Fibroblast of the conjunctiva (primary cell): ENCODE results near the gene PPP1CC.
"Not testable (repeated sequence)": the region's sequence is repeated elsewhere in the genome, so short reads cannot be mapped to it uniquely, and the experiment has no call there.

Experiments used
- DNase-seq: peaks from one replicate; pipeline ENCODE4 v3.0.0-alpha.2; 2010; ENCODE audit warnings: low read depth

PPP1CC gene

DNA sequence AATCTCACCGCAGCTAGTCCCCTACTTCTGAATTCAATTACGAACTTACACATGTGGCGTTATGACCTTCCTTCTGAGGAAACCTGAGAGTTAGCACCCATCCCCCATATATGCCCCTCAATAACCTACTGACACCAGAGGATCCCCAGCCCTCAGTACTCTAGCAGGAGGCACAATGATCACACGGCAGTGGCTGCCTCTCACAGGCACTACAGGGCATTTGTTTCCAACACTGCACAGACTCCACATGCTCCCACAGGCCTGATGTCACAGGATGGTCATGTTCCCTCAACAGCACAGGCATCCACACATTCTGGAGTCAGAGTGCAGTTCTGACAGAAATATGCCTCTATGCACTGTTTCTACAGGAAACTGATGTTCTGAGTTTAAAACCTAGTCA, 17.4 kb downstream of the PPP1CC start:
- no peak for DNase-seq

DNA sequence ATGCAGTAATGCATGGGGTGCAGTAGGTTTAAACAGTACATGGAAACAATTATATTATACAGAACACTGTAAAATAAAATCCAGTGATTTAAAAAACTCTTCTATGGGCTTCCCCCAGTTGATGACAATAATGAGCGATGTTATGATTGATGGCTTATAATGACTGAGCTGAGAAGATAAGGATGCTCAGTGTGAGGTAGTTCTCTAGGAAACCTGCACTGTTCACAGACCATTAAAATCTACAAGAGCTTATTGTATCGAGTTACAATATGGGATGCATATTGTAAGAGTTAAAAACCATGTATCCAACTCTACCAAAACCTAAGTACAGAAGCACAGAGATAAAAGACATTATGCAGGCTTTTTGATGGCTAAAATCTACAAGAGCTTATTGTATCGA, 19.8 kb downstream of the PPP1CC start:
- not testable (repeated sequence) for DNase-seq

DNA sequence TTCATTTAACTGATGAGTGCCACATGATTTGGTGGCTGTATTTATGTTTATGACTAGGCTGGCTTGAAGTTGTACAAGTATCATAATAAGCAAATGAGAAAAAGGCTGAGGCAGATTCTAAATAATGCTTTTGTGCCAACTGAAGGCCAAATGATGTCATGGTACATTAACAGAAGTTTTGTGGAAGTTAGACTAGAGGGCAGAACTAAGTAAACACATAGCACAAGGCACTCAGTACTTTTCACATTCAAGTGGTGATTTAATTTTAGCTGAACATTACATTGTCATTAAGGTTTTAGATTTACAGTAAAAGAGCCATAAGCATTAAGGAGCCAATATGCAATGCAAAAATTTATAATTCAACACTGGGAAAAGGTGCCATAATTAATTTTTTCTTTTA, 21.1 kb downstream of the PPP1CC start:
- DNase-seq, result no peak

DNA sequence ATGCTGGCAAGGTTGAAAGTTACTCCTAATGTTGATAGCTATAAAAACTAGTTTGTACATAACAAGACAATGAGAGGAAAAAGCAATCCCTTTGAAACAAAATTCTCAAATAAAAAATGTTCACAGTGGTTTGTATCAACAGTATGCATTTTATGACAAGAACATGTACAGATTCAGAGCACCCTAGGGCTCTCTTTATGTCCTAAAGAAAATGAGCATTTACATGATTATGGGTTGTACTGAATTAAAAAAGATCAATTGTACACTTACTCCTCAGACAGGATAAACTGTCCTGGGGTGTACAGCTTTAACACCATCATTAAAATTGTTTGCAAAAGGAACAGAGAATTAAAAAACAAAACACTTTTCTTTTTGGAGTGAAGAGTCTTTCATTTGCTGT, 22.2 kb downstream of the PPP1CC start:
- DNase-seq, result no peak

DNA sequence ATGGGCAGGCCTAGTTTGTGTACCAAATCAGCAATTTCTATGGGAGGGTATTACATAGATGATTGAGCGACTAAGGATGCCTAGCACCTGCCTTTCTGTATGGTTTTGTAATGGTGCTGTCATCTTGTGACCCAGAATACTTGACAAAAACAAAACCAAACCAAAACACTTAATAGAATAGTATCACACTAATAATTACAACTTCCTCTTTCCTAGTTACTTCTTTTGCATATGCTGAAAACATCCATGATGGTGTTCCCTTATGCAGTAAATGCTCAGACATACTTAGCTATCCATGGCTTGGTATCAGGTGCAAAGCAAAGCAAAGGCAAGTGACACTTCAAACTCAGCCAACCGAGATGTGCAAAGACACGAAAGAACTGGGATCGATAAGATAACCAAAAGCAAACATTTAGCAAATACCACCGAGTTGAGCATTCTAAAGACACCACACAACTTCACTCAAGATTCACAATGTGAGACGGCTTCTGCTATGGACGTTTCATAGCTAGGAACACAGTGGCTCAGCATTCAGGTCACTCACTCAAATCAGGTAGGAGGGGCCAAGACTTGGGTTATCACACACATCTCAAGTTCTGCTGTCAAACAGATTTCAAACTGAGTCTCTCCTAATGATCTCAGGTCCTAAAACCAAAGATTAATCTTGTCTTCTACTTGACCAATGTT, 24.3 kb downstream of the PPP1CC start:
- no peak for DNase-seq

DNA sequence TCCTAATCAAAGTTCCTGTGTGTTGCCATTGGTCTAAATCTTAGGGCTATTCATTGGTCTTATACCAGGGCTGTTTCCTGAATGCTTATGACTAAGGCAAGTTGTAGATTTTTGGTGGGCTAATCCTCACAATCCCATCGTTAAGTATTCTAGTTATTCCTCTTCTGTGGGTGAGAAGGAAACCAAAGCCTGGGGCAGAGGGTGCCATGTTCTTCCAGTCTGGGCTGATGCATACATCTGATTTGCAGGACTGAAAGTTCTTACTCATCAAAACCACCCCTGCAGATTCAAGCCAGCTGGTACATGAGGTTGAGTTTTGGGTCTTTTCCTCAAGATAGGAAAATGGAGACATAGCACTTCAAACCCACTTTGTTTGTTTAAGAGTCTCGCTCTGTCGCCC, 25.7 kb downstream of the PPP1CC start:
- DNase-seq, result no peak

DNA sequence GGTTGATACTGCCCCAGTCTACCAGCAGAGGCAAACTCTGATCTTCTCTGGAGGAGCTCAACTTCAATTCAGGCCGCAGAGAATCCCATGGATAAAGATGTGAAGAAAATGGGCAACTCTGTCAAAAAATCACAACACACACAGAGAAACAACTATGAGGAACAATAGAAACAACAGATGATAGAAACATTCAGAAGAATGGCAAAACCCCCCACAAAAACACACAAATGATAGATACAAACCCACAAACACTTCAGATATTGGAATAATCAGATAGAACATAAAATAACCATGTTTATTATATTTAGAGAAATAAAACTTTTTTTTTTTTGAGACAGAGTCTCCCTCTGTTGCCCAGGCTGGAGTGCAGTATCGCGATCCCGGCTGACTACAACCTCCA, 33.8 kb downstream of the PPP1CC start:
- no peak for DNase-seq

DNA sequence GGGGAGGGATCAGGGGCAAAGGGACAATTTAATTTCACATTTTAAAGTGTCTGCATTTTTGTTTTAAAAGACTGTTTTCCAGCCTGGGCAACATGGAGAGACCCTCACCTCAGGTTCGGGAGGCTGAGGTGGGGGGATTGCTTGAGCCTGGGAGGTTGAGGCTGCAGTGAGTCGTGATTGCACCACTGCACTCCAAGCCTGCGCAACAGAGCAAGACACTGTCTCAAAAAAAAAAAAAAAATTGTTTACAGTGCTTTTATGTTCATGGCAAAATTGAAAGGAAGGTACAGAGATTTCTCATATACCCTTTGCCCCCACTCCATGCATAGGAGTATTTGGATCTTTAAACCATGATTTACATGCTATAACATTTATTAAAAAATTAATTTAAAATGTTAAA, 37.4 kb downstream of the PPP1CC start:
- no peak for DNase-seq

DNA sequence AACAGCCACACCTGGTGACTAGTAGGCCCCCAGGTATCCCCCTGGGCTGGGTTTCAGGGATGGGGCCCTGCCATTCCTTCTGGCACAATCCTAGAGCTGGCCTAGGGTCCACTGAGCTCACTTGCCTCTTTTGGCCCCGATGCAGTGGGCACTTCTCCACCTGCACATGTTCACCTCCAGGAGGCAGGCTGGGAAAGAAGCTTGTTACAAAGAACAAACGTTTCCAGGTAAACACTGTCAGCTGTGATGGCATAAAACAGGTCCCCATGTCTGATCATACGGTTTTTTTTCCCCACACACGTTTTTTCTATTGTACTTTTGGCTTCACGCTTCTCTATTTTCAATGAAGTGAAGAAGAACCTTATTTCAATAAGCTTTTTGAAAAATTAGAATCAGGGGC, 37.9 kb downstream of the PPP1CC start:
- no peak for DNase-seq

DNA sequence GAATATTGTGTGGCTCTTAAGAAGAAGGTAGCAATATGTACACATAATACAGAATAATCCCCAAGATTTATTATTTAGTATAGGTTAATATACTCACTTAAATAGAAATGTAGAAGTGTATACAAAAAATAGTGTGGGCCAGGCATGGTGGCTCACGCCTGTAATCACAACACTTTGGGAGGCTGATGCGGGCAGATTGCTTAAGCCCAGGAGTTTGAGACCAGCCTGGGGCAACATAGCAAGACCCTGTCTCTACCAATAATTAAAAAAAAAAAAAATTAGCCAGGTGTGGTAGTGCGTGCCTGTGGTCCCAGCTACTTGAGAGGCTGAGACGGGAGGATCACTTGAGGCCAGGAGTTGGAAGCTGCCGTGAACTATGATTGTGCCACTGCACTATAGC, 38.5 kb downstream of the PPP1CC start:
- DNase-seq, result no peak

DNA sequence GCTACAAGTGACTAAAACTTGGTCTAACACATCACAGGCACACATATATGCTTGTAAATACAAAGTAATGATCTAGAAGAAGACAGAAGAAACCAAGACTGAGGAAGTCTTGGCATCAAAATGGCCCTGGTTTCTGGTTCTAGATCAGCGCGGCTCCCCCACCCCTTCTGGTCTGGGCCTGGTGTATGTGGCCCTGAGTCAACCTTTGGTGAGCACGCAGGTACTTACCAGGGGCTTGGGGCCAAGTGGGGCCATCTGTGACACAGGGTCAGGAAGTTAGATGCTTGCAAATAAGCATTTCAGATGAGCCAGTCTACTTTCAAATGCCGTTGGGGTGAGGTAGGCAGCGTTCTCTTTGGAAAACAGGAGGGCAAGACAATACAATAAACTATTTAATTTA, 40.6 kb downstream of the PPP1CC start:
- no peak for DNase-seq

DNA sequence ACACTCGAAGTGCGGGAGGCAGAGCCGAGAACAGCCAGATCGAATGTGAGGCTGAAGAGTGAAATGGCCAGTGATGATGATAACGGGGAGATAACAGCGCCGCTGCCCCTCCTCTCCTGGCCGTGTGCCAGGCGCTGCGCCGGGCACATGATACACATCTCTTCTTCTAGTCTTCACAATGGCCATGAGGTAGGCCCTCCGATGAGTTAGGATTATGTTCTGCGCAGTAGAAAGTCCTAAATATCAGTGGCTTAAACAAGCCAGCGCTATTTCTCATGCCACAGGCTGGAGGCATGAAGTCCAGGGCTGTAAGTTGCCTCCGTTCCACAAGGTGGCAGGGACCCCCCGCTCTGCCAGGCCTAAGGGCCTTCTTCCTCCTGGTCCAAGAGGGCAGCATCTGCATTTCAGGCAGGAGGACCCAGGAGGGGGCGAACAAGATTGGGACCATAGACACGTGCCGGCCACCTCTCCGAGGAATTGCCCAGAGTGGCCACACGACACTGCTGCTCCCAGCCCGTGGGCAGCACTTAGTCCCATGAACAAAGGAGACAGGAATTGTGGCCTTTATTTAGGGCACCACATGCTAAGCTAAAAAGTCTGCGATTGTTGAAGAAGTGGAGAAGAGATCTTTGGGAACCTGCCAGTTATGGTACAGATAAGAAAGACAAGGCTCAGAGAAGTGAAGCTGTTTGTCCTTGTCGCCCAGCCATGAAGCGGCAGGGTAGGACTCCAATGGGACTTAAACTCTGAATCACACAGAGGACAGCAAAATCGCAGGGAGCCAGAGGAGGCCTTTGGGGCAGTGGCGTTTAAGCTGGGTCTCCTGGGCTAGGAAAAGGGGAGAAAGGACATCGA, 42.9 kb downstream of the PPP1CC start:
- DNase-seq, result no peak

DNA sequence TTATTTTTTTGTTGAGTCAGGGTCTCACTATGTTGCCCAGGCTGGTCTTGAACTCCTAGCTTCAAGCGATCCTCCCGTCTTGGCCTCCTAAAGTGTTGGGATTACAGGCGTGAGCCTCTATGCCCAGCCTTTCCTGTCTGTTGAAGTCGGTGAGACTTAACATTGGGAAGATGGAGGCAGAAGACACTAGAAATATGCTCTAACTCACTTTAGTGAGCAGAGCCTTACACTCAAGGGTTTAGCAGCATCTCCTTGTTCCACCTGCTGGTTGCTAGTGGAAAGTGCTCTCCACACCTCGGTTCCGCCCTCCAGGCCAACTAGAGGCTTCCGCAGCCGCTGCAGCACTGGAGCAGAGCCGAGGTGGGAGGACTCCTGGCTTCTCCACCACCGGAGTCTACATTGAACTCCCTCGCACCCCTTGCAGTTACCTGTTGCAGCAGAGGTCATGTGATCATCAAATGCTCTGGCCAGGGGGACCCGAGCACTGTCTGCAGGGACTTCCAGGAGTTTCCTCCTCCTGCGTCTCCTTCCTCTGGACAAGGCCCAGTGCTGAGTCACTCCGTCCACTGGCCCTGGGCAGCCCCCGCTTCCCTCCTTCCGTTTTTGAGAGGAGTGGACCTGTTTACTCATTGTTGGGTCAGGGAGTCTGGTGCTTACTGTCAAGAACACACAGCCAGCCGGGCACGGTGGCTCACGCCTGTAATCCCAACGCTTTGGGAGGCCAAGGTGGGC, 44.4 kb downstream of the PPP1CC start:
- peak; percentile 58 for DNase-seq

DNA sequence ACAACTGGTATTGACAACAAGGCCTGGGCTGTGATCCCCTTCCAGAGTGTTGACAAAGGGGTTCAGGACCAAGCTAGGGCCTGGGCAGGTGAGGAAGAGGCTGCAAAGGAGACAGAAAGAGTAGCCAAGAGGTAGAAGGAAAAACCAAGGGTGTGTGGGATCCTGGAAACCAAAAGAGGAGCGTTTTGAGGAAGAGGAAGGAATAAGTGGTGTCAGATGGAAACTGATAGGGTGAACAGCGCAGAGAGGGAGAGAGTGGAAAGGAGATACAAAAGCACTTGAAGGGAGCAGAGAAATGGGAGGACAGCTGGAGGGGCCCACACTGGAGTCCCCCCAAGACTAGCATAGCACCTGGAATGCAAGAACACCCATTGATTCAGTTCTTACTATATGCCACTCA, 45.5 kb downstream of the PPP1CC start:
- DNase-seq, result no peak

DNA sequence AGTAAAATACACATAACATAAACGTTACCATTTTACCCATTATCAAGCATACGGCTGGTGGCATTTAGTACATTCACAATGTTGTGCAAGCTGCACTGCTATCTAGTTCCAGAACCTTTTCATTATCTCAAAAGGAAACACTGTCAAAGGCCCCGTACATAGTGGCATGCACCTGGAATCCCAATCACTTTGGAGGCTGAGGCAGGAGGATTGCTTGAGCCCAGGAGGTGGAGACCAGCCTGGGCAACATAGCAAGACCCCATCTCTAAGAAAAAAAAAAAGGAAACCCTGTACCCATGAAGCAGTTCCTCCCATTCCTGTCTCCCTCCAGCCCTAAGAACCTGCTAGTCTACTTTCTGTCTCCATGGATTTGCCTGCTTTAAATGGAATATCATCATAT, 46.4 kb downstream of the PPP1CC start:
- DNase-seq, result no peak

DNA sequence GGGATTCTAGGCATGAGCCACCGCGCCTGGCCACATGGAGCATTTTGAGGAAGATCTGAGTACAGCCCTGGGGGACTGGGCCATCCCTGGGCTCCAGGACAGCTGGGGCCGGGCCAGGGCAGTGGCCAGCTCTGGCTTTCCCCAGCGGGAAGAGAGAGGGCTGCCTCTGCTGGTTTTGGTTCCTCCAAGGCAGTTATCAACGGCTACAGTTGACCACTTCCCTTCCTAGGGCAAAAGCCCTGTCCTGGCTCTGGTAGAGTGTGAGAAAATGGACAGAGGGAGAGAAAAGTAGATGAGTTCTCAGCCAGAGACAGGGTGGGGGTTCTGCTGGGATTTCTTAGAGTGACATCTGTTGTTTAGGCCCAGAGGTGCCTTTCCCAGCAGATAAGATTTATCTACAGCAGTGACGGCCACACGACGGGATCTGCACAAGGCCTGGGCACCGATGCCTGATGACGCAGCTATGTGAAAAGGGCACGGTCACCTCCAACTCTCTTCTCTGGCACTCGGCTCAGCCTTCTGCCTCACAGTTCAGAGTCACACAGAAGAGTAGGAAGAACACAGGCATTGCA, 48.3 kb downstream of the PPP1CC start:
- DNase-seq, result no peak

DNA sequence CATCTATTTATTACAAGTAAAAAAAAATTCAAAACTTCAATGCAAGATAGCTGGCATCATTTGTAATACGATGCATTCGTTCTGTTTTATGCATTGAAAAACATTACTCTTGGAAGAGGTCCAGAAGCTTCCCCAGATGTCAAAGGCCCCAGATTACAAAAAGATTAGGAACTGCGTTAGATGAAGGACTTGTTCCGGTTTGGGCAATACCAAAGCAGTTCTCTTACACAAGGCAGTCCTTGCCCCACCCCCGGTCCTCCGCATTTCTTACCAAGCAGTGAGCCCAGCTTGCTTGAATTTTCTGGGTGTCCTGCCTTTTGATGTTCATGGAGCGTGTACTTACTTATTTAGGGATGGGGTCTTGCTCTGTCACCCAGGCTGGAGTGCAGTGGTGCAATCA, 49.0 kb downstream of the PPP1CC start:
- DNase-seq, result no peak

DNA sequence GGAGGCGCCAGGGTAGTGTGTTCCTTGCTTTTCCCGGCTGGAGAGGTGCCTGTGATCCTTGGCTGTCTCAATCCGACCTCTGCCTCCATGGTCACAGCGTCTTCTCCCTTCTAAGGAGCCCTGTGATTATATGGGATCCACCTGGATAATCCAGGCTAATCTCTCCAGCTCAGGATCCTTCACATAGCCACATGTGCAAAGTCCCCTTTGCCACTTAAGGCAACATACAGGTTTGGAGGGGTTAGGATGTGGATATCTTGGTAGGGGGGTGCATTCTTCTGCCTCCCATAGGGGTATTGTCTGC, 52.6 kb downstream of the PPP1CC start:
- DNase-seq, result no peak

DNA sequence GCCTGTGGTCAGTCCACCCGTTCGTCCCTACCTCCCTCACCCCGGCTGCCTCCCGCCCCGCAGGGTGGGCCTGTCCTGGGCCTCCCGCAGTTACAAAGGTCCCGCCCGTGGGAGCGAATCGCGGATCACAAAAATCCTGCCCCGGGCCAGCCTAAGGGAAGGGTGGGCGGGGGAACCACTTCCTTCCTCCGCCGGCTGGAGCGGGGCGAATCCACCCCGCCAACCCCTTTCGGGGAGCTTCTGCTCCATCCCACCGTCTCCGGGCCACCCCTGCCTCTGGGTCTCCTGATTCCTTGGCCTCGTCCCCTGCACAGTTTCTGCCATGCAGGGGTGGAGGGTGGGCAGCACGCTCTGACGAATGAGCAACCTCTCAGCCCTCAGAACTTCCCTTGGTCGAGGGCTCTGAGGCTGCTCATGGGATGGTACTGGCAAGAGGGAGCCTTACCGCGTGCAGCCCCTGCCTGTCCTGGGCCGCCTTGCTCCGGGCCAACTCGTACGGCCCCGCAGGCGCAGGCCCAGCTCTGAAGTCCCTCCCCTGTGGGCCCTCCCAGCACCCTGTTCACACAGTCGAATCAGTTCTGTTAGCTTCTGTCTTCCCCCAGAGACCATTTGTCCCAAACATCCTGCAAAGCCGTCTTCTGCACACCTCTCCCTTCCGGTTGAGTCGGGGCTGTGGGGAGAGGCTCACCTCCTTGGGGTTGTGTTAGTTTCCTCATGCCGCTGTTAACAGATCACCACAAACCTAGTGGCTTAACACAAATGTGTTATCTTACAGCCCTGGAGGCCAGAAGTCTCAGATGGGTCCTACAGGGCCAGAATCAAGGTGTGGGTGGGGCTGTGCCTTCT, 53.2 kb downstream of the PPP1CC start:
- DNase-seq, result no peak

DNA sequence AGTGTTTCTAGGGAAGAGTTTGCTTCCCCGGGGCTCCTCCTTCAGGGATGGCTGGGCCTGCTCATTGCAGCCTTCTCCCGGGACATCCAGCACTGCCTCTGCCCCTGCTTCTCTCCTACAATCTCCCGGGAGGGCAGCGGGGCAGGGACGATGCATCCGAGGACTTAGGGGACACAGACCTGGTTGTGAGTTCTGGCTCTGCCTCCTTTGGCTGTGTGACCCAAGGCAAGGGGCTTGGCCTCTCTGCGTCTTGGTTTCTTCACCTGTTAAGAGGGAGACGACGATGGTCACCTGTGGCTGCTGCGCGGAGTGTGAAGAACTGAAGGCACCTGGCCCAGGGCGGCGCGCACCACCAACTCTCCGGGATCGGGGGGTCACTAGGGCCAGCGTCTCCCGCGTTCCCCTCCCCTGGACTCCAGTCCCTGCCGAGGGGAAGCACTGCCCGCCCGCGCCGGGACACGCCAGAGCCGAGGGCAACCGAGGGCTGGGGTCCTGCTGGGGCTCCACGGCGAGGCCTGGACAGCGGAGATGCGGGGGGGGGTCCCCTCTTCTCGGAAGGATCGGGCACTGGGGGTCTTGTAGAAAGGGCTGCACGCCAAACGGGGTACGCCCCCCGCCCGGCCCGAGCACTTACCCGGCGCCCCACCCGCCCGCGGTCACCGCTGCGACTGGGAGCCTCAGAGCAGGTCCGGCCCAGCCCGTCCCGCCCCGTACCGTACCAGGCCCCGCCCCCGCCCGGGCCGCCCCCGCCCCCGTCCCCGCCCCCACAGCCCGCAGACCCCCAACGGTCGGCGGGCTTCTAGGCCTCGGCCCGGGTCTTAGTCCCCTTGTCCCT, 54.0 kb downstream of the PPP1CC start, which contains the start of gene HVCN1:
TSS of gene HVCN1 (minus strand) at position 670 of the 835 bp plus-strand sequence. CDS start 5,870 bp downstream, outside the sequence.
- no peak for DNase-seq
